Stimulated activated naive CD4-positive, alpha-beta T cell treated with Interleukin-2 at 50 U/mL for 16 hours (primary cell): ENCODE data around the gene WDR44.
"Not testable (repeated sequence)": the region's sequence is repeated elsewhere in the genome, so short reads cannot be mapped to it uniquely, and the experiment has no call there.

Experiments
- DNase-seq: peaks from one replicate; lab custom pipeline; 2025; lab: John Stamatoyannopoulos, UW

WDR44 gene

DNA sequence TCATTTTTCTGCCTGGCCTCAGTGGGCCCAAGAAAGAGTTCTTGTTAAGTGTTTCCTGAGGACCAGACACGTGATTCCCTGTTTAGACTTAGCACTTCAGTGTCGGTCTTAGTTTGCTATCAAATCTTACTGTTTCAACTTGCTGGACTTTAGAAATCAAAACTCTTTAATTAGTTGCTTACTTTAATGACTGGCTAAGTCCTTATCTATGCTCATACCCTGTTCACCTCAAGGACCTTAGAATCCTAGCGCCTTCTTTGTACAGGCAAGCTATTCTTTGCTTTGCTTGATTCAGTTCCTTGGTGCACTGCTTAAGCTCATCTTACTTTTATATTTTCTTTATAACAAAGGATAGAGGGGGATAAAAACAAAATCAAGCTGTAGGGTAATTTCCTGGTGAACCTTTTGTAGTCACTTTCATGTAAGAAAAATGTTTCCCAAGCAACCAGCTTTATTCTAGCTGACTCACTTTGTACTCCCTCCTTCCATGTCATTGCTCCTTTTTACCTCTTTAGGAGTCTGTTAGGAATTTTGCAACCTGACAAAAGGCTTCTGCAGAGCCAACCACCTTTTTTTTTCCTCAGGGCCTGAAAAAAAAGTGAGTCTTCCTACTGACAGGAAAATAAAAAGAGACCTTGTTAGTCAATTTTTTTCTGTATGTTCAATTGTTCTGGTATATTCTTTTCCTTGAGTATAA, 14.7 kb downstream of the WDR44 start:
- DNase-seq = no peak

DNA sequence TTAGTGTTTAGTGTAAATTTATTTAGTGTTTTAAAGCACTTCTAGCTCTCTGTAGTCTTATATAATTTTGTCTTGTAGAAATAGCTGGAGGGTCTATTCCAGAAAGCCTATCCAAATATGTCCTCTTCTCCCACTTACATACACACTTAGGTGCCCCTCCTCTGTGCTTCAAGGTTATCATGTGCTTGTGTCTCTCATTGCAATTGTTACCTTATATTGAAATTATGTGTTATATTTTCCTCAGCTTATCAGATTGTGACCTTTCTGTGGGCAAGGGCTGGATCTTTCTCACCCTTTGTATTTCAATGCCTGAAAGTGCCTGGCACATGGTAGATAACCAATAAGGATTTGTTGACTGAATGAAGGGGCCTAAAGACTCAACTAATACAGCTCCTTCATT, 18.4 kb downstream of the WDR44 start:
- no peak for DNase-seq

DNA sequence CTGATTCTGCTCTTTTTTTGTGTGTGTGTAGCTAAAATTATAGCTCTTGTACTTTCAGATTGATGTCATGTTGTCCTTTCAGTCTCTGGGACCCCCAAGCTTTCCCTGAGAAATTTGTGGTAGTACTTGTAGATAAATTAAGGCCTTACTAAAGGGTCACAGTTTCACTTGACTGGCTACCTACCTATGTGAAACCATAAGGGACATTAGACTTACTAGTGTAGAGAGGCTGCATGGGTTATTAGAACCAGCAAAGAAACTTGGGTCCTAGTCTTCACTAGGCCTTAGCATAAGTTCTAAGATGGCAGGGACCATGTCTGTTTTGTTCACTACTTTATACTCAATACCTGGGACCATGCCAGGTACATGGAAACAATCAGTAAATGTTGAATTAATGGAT, 21.4 kb downstream of the WDR44 start:
- no peak for DNase-seq

DNA sequence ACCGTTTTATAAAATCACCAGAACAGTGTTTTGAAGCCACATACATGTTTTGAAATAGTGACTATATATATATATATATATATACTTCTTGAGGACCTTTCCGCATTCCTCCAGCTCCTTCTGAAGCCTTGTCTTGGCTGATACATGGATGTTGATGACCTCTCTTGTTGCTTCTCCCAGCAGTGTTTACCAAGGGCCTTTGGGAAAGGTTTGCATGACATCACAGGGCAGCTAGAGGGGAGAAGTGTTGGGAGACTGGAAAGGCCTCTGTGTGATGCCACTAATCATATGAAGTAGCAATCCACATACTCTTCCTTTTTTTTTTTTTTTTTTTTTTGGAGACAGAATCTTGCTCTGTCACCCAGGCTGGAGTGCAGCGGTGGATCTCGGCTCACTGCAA, 22.5 kb downstream of the WDR44 start:
- no peak for DNase-seq

DNA sequence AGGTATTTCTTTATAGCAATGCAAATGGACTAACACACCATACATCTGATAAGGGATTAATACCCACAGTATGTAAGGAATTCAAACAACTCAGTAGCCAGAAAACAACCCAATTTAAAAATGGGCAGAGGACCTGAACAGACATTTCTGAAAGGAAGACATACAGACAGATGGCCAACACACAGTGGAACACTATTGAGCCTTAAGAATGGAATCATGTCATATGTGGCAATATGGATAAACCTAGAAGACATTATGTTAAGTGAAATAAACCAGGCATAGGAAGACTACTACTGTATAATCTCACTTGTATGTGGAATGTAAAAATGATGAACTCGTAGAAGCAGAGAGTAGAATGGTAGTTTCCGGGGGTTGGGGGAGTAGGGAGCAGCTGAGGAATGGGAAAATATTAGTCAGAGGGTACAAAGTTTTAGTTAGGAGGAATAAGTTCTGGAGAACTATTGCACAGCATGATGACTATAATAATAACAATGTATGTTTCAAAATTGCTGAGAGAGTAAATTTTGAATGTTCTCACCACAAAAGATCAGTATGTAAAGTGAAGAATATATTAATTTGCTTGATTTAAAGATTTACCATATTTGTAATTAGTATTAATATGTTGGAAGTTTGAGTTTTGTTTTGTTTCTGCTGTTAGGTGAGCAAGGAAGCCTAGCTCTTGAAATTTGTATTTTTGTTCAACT, 25.2 kb downstream of the WDR44 start:
- no peak for DNase-seq

DNA sequence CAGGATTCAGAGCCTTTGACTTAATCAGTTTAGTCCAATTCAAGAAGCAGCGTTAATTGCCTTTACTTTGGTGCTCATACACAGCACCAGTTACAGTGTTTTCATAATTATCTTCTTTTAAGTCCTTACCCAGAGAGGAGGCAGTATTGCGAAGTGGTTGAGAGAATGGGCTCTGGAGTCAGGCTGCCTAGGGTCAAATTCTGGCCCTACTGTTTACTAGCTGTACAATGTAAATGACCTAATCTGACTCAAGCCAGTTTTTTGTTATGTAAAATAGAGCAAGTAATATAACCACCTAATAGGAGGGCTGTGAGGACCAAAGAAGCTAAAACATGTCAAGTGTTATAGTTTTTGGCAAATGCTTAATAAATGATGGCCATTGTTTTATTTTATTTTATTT, 27.6 kb downstream of the WDR44 start:
- no peak for DNase-seq

DNA sequence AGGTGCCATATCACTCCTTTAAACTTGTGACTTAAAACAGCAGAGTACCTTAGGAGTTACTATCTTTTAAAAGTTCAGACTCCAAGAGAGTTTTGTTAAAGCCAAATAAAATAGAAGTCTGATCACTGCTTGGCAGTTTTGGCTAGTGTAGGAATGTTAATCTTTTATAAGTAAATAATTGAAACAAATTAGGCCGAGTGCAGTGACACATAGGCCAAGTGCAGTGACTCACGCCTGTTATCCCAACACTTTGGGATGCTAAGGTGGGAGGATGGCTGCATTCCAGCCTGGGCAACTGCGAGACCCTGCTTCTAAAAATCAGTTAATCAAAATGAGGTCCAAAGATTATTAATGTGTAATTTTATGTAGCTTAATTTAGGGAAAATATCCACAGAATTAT, 37.2 kb downstream of the WDR44 start:
- DNase-seq = no peak

DNA sequence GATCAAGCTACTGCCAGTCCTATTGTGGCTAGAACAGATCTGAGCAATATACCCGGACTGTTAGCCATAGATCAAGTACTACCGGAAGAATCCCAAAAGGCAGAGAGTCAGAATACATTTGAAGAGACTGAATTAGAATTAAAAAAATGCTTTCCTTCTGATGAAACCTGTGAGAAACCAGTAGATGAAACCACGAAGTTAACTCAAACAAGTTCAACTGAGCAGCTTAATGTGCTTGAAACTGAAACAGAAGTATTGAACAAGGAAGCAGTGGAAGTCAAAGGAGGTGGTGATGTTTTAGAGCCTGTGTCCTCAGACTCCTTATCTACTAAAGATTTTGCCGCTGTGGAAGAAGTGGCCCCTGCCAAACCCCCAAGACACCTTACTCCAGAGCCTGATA, 46.8 kb downstream of the WDR44 start:
- no peak for DNase-seq

DNA sequence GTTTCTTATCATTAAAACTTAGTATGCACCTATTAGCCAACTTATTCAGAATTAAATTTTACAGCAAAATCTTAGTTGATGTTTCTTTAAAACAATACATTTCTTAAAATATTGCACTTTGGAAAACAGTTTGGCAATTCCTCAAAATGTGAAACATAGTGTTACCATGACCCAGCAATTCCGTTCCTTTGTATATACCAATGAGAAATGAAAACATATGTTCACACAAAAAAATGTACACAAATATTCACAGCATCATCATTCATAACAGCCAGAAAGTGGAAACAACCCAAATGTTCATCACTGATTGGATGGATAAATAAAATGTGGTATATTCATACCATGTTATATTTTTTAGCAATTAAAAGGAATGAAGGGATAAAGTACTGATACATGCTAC, 50.2 kb downstream of the WDR44 start:
- no peak for DNase-seq

DNA sequence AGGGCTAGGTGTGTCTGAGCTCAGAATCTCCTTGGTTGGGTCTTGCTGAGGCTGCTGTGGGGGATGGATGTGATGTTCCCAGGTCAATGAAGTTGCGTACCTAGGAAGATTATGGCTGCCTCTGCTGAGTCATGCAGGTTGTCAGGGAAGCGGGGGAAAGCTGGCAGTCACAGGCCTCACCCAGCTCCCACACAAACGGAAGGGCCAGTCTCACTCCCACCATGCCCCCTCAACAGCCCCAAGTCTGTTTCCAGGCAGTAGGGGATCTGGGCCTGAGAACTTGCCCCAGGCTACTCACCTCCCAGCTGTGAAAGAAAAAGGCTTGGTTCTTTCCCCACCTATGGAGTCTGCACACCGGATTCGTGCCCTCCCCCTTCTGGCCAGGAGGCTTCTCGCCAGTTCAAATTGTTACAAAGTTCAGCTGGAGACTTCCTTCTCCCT, 72.9 kb downstream of the WDR44 start:
- DNase-seq = no peak

DNA sequence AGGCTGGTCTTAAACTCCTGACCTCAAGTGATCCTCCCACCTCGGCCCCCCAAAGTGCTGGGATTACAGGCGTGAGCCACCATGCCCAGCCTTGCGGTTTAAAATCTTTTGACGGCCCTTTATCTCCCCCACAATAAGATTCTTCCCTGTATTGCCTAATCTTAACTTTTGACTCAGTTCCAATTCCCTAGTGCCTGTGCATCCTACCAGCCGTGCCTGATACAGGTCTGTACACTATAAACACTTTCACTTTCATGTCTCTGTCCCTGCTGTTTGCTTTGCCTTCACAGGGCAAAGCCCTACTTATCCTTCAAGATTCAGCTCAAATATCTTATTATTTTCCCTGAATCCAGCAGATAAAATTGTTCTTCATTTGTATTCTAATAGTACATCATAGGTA, 74.6 kb downstream of the WDR44 start:
- no peak for DNase-seq

DNA sequence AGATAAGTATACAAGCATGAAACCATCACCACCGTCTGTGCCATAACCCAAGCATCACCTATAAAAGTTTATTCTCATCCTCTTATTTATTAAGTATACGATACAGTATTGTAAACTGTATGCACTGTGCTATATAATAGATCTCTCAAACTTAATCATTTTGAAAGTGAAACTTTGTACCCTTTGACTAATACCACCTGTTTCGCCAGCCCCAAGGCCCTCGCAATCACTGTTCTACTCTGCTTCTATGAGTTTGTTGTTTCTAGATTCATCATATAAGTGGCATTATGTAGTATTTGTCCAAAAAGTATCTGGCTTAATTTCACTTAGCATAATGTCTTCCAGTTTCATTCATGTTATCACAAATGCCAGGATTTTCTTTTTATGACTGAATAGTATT, 77.7 kb downstream of the WDR44 start:
- peak; percentile 8 for DNase-seq

DNA sequence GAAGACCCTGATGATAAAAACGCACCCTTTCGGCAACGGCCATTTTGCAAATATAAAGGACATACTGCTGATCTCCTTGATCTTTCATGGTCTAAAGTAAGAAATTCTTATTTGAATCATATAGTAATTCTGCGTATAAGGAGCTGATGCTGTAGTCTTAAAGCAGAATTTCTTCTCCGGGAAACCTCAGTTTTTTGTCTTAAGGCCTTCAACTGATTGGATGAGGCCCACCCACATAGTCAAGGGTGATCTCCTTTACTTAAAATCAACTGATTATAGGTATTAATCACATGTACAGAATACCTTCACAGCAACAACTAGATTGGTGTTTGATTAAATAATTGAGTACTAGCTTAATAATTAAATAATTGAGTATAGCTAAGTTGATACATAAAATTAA, 86.9 kb downstream of the WDR44 start:
- no peak for DNase-seq

DNA sequence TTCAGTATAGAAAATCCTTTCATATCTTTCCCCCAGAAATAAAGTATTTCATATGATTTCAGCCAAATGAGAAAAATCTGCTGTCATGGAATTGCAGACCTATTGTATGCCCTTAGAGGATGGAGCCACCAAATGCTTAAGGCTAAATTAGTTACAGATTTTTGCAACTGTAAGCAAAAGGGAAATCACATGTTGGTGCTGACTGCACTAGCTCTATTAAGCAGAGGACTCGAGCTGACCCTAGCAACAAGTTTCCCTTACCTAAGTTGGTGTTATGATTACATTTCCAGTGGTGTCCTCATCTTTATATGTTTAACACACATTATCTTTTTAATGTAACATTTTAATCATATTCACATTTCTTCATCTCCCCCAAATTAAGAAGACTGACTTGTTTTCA, 91.4 kb downstream of the WDR44 start:
- DNase-seq = no peak

DNA sequence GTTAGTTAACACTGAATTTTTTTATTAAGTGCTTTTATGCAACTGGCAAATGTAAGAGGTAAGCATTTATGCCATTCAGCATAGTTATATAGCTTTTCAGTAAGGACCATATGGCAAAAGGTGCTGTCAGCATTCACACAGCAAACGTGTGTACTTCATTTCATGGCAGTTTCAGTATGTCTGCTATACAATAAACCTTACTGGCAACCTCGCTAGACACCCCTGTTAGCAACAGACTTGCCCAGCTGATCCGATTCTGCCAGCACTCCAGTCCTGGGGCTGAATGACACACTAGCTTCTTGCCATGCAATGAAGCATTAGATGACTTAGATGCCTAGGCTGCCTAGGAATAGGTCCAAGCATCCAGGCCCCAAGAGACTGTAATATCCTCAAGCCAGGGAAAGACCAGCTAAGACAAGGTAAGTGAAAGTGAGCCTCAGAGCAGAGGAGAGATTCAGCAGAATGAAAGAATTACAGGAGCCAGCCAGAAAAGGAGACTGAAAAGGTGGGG, 102.4 kb downstream of the WDR44 start:
- DNase-seq = no peak

DNA sequence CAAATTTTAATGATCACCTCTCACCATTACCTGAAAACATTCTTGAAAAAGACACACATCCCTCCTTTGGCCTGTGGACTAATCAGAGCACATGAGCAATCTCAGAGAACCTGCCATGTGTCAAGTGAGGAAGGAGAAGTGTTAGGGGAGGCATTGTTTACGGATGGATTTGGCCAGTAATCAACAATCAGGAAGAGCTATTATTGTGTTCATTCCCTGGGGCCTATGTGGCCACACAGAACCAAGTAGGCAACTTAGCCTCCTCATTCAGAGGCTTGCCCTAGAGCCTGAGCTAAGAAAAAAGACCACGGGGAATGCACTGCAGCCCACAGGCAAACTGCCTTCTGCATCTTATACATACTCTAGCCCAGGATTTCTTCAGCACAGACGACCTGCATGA, 109.1 kb downstream of the WDR44 start:
- DNase-seq = no peak

DNA sequence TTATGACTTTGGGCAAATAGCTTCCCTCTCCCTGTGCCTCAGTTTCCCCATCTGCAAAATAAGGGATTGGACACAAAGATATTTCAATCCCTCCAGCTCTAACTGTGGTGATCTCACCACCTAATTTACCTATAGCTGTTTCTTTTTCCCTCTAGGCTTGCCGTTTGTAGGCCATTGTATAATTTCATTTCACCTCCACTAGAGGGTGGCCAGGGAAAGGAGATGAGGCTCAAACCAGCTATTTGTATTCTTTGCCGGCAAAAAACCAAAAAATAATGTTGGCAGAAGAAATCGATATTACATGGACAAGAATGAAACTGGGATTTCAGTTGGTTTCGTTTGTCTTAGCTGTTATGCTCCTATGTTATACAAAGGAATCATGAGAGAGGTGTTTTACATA, 113.6 kb downstream of the WDR44 start:
- DNase-seq = no peak

DNA sequence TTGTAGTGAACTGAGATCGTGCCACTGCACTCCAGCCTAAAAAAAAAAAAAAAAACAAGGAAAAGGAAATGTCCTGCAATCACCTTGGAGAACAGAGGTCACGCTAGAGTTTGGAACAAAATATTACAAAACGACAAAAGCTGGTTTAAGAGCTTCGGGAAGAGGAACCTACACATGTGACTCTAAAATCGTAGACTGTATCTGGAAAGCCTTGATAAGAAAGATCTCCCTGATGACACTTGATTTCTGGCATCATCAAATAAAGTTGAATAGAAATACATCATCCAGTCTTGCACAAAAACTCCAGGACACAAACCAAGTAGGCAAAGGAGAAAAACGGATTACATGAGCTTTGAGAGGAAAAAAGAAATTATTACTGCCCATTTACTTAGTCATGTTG, 118.6 kb downstream of the WDR44 start:
- no peak for DNase-seq

DNA sequence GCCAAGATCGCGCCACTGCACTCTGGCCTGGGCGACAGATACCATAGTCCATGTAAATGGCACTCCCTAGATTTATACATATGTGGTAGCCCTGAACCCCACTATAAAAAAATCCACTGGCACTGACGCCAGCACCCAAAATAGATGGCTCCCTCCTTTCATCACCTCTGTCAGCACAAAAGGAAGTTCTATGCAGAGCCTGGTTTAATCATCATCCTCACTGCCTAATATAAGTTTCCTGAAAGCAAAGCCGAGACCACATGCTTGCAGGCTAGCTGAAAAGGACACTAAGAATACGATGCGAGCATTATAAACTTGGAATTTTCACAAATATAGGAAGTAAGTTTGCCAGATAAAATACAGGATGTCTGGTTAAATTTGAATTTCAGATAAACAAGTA, 122.2 kb downstream of the WDR44 start:
- DNase-seq = no peak

DNA sequence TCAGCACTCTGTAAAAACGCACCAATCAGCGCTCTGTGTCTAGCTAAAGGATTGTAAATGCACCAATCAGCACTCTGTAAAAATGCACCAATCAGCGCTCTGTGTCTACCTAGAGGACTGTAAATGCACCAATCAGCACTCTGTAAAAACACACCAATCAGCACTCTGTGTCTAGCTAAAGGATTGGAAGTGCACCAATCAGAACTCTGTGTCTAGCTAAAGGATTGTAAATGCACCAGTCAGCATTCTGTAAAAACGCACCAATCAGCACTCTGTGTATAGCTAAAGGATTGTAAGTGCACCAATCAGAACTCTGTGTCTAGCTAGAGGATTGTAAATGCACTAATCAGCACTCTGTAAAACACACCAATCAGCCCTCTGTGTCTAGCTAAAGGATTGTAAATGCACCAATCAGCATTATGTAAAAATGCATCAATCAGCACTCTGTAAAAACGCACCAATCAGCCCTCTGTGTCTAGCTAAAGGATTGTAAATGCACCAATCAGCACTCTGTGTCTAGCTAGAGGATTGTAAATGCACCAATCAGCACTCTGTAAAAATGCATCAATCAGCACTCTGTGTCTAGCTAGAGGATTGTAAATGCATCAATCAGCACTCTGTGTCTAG, 124.9 kb downstream of the WDR44 start:
- not testable (repeated sequence) for DNase-seq

DNA sequence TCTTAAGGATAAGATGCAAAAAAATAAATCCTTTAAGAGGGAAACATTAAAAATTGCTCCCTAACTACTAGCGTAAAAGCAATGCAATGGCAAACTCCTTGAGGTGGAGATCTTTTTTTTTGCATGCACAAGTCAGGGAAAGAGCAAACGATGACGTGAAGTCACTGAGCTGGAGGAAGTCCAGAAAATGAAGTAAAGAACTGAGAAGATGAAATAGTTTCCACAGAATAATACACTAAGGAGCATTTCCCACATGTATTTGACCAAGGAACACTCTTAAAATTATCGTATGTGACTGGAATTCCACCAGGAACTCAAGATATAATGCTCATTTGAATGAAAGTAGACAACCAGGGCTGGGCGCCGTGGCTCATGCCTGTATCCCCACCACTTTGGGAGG, 128.7 kb downstream of the WDR44 start:
- DNase-seq = no peak

DNA sequence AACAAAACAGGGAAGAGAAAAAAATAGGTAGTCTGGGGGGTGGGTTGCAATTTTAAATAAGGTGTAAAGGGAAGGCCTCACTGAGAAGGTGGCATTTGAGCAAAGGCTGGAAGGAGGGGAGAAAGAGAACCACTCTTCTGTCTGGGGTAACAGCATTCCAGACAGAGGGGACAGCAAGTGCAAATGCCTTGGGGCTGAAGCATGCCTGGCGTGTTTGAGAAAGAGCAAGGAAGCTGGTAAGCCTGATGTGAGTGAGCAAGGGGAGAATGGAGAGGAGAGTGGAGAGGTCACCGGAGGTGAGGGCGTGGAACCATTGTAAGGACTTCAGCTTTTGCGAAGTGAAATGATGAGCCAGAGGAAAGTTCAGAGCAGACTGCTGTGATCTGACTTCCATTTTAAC, 130.0 kb downstream of the WDR44 start:
- DNase-seq = no peak

DNA sequence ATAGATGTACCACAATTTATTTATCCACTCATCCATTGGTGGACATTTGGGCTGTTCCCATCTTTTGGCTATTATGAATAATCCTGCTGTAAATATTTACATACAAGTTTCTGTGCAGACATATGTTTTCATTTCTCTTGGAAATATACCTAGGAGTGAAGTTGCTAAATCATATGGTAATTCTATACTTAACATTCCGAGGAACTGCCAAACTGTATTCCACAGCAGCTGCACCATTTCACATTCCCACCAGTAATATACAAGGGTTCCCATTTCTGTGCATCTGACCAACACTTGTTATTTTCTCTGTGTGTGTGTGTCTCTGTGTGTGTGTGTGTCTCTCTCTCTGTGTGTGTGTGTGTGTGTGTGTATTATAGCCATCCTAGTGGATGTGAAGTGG, 134.3 kb downstream of the WDR44 start:
- DNase-seq = no peak
